ENCODE results near the gene CNGB1.

The CNGB1 gene

GRCh38 chr16:58000706-58001676 lies 30.1 kb upstream of the CNGB1 start, which contains the start of gene USB1:
TSS of gene USB1 (plus strand) at chr16:58001407. CDS start at chr16:58001484, 77 bp downstream.
- peak; percentile 56 for TF ChIP-seq CTCF (conservative IDR thresholded peaks at IDR 0.05; ENCODE audit: low read depth, low read length)
- peak within 1 kb of the TSS; percentile 83 for H3K4me3 ChIP-seq (ENCODE audit: low read length)
- DNase-seq (ENCODE audit: low read depth): no peak

GRCh38 chr16:57999971-58000705 lies 29.2 kb upstream of the CNGB1 start, which contains the start of gene ZNF319:
TSS of gene ZNF319 (minus strand) at chr16:58000672. CDS start at chr16:57998265, 2,407 bp downstream.
- DNase-seq (ENCODE audit: low read depth): no peak
- TF ChIP-seq CTCF (conservative IDR thresholded peaks at IDR 0.05; ENCODE audit: low read depth, low read length): no peak
- H3K4me3 ChIP-seq (ENCODE audit: low read length): peak within 1 kb of the TSS; percentile 83

DNA sequence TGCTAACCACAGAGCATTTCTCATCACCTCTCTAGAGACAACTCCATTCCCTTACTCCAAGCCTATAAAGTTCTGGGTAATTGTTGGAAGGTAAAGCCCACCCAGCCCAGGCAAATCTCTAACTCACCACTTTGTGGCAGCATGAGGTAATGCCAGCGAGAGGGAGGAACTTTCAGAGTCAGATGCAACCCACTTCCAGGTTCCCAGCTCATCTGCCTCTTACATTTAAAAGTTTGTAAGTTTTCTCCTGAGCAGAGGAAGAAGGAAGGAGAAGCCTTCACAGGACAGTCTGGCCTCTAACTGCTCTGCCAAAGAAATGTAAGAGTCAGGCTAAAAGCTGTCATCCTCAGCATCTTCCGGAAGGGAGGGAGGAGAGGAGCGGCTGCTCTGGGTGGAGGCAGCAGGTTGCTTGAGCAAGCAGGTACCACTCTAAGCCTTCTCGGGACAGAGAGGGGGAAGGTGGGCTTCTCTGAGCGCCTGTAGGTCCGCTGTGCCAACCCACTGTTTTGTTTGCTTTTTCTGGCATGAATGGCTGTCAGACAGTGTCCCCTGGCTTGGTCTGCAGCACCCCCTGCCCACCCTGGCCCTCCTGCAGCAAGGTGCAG lies 28.5 kb upstream of the CNGB1 start:
- DNase-seq (ENCODE audit: low read depth): no peak
- H3K4me3 ChIP-seq (ENCODE audit: low read length): peak overlapping the region; percentile 53
- no peak for TF ChIP-seq CTCF (conservative IDR thresholded peaks at IDR 0.05; ENCODE audit: low read depth, low read length)

DNA sequence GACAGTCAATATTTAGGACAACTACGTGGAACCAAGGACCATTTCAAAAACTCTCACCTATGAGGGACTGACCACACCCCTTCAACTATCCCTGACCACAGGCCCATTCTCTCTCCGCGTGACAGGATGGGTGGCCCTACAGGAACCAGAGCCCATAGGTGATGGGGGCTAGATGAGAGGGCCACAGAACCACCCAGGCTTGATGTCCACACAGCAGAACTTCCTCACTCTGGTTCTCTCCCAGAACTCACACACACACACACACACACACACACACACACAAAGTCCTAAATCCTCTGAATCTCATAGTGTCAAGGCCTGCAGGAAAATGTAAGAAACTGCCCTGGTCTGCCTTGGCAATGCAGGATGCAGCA lies 28.1 kb upstream of the CNGB1 start:
- TF ChIP-seq CTCF (conservative IDR thresholded peaks at IDR 0.05; ENCODE audit: low read depth, low read length): no peak
- DNase-seq (ENCODE audit: low read depth): no peak
- H3K4me3 ChIP-seq (ENCODE audit: low read length): peak overlapping the region; percentile 53

DNA sequence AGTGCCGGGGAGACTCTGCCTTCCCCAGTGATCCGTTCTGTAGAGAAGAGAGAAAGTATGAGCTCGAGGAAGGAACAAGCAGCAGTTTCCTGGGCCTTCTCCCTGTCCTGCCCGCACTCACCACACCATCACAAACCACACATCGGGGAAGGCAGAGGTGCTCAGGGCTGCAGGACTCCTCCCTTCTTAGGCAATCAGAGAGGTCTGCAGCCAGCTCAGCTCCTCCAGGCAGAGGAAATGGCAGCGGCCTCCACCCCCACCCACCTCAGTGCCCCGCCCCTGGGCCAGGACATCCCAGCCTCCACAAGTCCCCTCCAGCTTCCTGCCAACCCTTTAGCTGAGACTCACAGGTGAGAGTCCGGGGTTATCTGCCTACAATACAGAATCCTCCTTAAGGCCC lies 27.6 kb upstream of the CNGB1 start:
- H3K4me3 ChIP-seq (ENCODE audit: low read length): no peak overlapping the region
- no peak for DNase-seq (ENCODE audit: low read depth)
- TF ChIP-seq CTCF (conservative IDR thresholded peaks at IDR 0.05; ENCODE audit: low read depth, low read length): no peak

DNA sequence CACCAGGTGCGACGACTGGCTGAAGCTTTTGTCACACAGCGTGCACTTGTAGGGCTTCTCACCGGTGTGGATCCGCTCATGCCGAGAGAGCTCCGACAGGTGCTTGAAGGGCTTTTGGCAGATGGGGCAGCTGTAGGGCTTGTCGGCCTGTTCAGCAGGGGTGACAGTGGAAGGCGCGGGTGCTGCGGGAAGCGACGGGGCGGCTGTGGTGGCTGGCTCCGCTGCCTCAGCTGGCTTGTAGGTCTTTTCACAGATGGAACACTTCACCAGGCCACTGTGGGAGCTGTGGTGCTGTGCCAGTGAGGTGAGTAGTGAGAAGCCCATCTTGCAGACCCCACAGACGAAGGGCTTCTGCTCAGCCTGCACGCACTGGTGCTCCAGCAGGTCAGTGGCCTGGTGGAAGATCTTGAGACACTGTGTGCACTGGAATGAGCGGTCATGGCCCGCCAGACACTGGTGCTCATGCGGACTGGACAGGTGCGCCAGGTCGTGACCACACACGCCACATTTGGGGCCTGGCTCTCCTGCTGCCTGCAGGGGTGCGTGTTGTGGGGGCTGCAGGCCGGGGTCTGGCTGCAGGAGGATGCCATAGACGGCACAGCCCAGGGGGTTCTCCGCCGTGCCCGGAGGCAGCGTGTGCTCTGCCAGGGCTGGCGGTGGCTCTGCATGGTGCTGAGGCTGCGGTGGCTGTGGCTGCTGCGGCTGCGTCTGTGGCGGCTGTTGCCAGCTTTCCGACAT lies 26.8 kb upstream of the CNGB1 start:
- no peak for DNase-seq (ENCODE audit: low read depth)
- TF ChIP-seq CTCF (conservative IDR thresholded peaks at IDR 0.05; ENCODE audit: low read depth, low read length): no peak
- H3K4me3 ChIP-seq (ENCODE audit: low read length): no peak overlapping the region

Data from retinal pigment epithelial cell (primary cell).